HG03175 (cell line): ENCODE measurements around the gene BHMT2.

Experiments
- ATAC-seq: cut with Tn5 transposase; IDR thresholded peaks from one replicate; pipeline ENCODE4 v1.9.1; 2021; ENCODE audit warnings: mild to moderate bottlenecking, moderate library complexity; ENCODE audit not compliant: unreplicated experiment

The BHMT2 gene

GRCh38 chr5:79069488-79070349 lies at the start of gene BHMT2, which contains the start of gene DMGDH:
Gene BHMT2 (plus strand): TSS chr5:79069767. CDS start chr5:79069783, 16 bp downstream.
Gene DMGDH (minus strand): TSS chr5:79069674. CDS start chr5:79069620, 54 bp downstream.
- ATAC-seq: no peak

- no peak for ATAC-seq
Observed at GRCh38 chr5:79020861-79021561, 48.6 kb upstream of the BHMT2 start.

GRCh38 chr5:79021753-79022152 lies 47.8 kb upstream of the BHMT2 start:
- no peak for ATAC-seq

GRCh38 chr5:79022771-79023170 lies 46.8 kb upstream of the BHMT2 start:
- no peak for ATAC-seq

GRCh38 chr5:79023348-79023747 lies 46.2 kb upstream of the BHMT2 start:
- no peak for ATAC-seq

GRCh38 chr5:79023947-79024346 lies 45.6 kb upstream of the BHMT2 start:
- no peak for ATAC-seq

- ATAC-seq: no peak
Observed at GRCh38 chr5:79025054-79025472, 44.5 kb upstream of the BHMT2 start.

GRCh38 chr5:79030663-79031484 lies 38.7 kb upstream of the BHMT2 start:
- ATAC-seq: no peak

- no peak for ATAC-seq
Observed at GRCh38 chr5:79031485-79031867, 38.1 kb upstream of the BHMT2 start.

- ATAC-seq: no peak
Observed at GRCh38 chr5:79032031-79032695, 37.4 kb upstream of the BHMT2 start.

- no peak for ATAC-seq
Observed at GRCh38 chr5:79032782-79033181, 36.8 kb upstream of the BHMT2 start.

- no peak for ATAC-seq
Observed at GRCh38 chr5:79035237-79035636, 34.3 kb upstream of the BHMT2 start.

- ATAC-seq: no peak
Observed at GRCh38 chr5:79036769-79037168, 32.8 kb upstream of the BHMT2 start.

- ATAC-seq: no peak
Observed at GRCh38 chr5:79042188-79042587, 27.4 kb upstream of the BHMT2 start.

GRCh38 chr5:79047199-79047598 lies 22.4 kb upstream of the BHMT2 start:
- no peak for ATAC-seq

GRCh38 chr5:79048437-79048836 lies 21.1 kb upstream of the BHMT2 start:
- no peak for ATAC-seq

GRCh38 chr5:79050498-79050897 lies 19.1 kb upstream of the BHMT2 start:
- ATAC-seq: no peak

GRCh38 chr5:79053321-79053720 lies 16.2 kb upstream of the BHMT2 start:
- no peak for ATAC-seq

- ATAC-seq: no peak
Observed at GRCh38 chr5:79055017-79055416, 14.6 kb upstream of the BHMT2 start.

GRCh38 chr5:79056847-79057246 lies 12.7 kb upstream of the BHMT2 start:
- no peak for ATAC-seq

- no peak for ATAC-seq
Observed at GRCh38 chr5:79059674-79060073, 9.9 kb upstream of the BHMT2 start.
